CD4-positive, alpha-beta T cell (primary cell): Measurements from ENCODE around the gene EPHA1. TPM values are rescaled to one million over a fixed set of nuclear protein-coding genes. Genes with fewer than 3 reads are reported as not detected.
A peak's percentile ranks its signal among the peaks of the same experiment; 100 is the strongest.

Experiments used
- ATAC-seq: fragments of 200-7000 bp; cut with Tn5 transposase; one replicate; pipeline ENCODE4 v1.10.0; 2022; ENCODE audit warnings: mild to moderate bottlenecking; ENCODE audit not compliant: poor library complexity
- CTCF ChIA-PET: fragments of 350-600 bp; sonication (Branson Sonifier 250); formaldehyde crosslinking; loops from one replicate; lab custom pipeline; 2021; ENCODE audit warnings: antibody characterized with exemption, inconsistent platforms; lab: Charles Lee
- POLR2A ChIA-PET: fragments of 350-600 bp; sonication (Branson Sonifier 250); formaldehyde crosslinking; loops from one replicate; lab custom pipeline; 2021; ENCODE audit warnings: antibody characterized with exemption, inconsistent platforms; lab: Charles Lee
- DNase-seq, 14 experiments: peaks; one replicate each; pipeline ENCODE4 v3.0.0-alpha.2; 2013 to 2020; ENCODE audit warnings: mixed read lengths in 2 of 14
- H3K27ac ChIP-seq, 2 donors: one replicate each; pipeline versions ENCODE4 v1.5.1 to v1.7.0; 2013; ENCODE audit warnings: low read length in 2 of 2, low read depth in 1 of 2, mild to moderate bottlenecking in 1 of 2
- H3K27me3 ChIP-seq, 2 experiments: 1 replicate in 1 of 2; 2 replicates in 1 of 2; pipeline versions ENCODE4 v1.6.1 to v1.7.0; 2013; ENCODE audit warnings: low read length in 2 of 2, control low read depth in 1 of 2, mild to moderate bottlenecking in 1 of 2, moderate library complexity in 1 of 2; ENCODE audit not compliant: insufficient read depth in 2 of 2, control insufficient read depth in 1 of 2
- H3K36me3 ChIP-seq: one replicate; pipeline ENCODE4 v1.6.1; 2013; ENCODE audit warnings: low read length, control low read depth; ENCODE audit not compliant: insufficient read depth
- H3K4me1 ChIP-seq: one replicate; pipeline ENCODE4 v1.6.1; 2013; ENCODE audit warnings: low read length, control low read depth; ENCODE audit not compliant: insufficient read depth
- H3K4me3 ChIP-seq: one replicate; pipeline ENCODE4 v1.5.1; 2013; ENCODE audit warnings: mild to moderate bottlenecking, low read length, moderate library complexity
- H3K9me3 ChIP-seq, 2 experiments: 1 replicate in 1 of 2; 2 replicates in 1 of 2; pipeline versions ENCODE4 v1.6.1 to v1.7.0; 2013; ENCODE audit warnings: low read length in 2 of 2, mild to moderate bottlenecking in 2 of 2, control low read depth in 1 of 2, moderate library complexity in 1 of 2; ENCODE audit not compliant: control insufficient read depth in 1 of 2, insufficient read depth in 1 of 2
- H3K27ac Mint-ChIP-seq: one replicate; pipeline ENCODE4 v1.8.0; 2020; ENCODE audit warnings: mixed read lengths
- H3K27me3 Mint-ChIP-seq: one replicate; pipeline ENCODE4 v1.8.0; 2021; ENCODE audit warnings: mixed read lengths
- H3K36me3 Mint-ChIP-seq: one replicate; pipeline ENCODE4 v1.8.0; 2021; ENCODE audit warnings: low read depth, mixed read lengths
- H3K4me1 Mint-ChIP-seq: one replicate; pipeline ENCODE4 v1.8.0; 2021; ENCODE audit warnings: low read depth, mixed read lengths
- H3K4me3 Mint-ChIP-seq: one replicate; pipeline ENCODE4 v1.8.0; 2020; ENCODE audit warnings: mild to moderate bottlenecking, mixed read lengths
- H3K9me3 Mint-ChIP-seq: one replicate; pipeline ENCODE4 v1.8.0; 2020; ENCODE audit warnings: mixed read lengths
- intact Hi-C, 2 experiments: fragments of 100-400 bp; cut with DNase I in 1 of 2; cut with micrococcal nuclease in 1 of 2; formaldehyde crosslinking; loops; one replicate each; pipeline versions ENCODE4 v1.15.1 to v1.9.0; 2023 to 2025; cut with DNase I, micrococcal nuclease
- total RNA-seq, 174 experiments: library from RNA in 2 of 174; stranded (reverse) in 2 of 174; gene quantifications; one replicate each; pipeline ENCODE4 v1.2.3 and lab custom pipeline; 2021 to 2026
- TF ChIP-seq, protein P1 (sequence below): fragments of 200-600 bp; IDR thresholded peaks from one replicate; pipeline ENCODE4 v1.8.0; 2022; ENCODE audit warnings: antibody characterized with exemption, mild to moderate bottlenecking

The EPHA1 gene
- total RNA-seq, 2 experiments from 2014 or later, result 16.0 to 19.0 TPM

DNA sequence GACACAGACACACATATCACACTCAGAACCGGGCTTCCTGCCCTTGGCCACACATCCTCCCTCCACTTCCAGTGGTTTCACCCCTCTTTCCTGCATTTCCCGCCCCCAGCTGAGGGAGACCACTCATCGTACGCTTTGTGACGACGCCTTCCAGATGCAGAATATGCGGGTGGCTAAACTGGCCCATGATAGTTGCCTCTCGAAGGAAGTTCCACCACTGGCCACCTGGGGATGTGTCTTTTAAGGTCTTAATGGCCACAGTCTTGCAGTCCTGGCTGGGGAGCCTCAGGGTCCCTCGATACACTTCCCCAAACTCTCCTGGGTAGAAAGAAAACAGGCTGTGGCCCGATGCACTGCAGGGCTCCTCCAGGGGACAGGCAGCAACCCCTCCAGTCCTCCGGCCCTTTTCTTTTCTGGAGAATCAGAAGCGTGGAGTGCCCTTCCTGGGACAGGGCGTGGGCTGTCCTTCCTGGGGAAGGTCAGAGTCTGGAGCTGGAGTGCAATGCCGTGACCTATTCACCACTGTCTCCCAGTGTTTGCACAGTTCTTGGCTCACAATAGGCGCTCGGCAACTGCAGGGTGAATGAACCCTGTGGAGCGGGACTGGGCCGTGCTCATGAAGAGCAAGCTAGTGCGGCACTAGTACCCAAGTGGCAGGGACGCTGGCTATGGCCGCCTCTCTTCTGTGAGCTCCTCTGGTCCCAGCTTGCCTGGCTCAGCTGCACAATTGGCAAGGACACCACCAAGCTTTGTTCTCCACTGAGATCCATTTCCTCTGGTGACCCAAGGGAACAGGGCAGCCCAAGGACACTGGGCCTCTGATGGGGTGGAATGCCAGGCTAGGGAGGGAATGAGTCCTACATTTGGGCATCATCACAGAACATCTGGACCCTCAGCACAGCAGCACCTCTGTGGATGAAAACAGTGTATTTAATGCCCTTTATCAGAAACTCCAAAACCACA lies 13.2 kb downstream of the EPHA1 start:
- Histone ChIP-seq H3K9me3 (no peaks in the 10 kb centered on the region), H3K4me3 (no peak overlapping the region), H3K36me3 (peaks cover 80% of the 10 kb centered on the region), H3K27ac (no peak overlapping the region), H3K4me1 (peaks cover 9% of the 10 kb centered on the region), H3K27me3 (no peaks in the 10 kb centered on the region)
- ChIA-PET CTCF (interaction anchor here (1.7 kb wide), 1 partner anchor 15 kb away, joined by 9 read pairs; no protein-coding TSS in a partner anchor), POLR2A (interaction anchor here (1.7 to 2.1 kb wide), 2 partner anchors 9 to 12 kb away, joined by 6 to 7 read pairs; partner anchors contain the start of gene EPHA1)
- Mint-ChIP-seq H3K36me3 (peaks cover 93% of the 10 kb centered on the region), H3K9me3 (no peaks in the 10 kb centered on the region), H3K27ac (peak overlapping the region; percentile 66), H3K4me1 (peaks cover 9% of the 10 kb centered on the region), H3K4me3 (no peak overlapping the region), H3K27me3 (no peaks in the 10 kb centered on the region)
- DNase-seq, result no peak
- TF ChIP-seq, protein P1, sequence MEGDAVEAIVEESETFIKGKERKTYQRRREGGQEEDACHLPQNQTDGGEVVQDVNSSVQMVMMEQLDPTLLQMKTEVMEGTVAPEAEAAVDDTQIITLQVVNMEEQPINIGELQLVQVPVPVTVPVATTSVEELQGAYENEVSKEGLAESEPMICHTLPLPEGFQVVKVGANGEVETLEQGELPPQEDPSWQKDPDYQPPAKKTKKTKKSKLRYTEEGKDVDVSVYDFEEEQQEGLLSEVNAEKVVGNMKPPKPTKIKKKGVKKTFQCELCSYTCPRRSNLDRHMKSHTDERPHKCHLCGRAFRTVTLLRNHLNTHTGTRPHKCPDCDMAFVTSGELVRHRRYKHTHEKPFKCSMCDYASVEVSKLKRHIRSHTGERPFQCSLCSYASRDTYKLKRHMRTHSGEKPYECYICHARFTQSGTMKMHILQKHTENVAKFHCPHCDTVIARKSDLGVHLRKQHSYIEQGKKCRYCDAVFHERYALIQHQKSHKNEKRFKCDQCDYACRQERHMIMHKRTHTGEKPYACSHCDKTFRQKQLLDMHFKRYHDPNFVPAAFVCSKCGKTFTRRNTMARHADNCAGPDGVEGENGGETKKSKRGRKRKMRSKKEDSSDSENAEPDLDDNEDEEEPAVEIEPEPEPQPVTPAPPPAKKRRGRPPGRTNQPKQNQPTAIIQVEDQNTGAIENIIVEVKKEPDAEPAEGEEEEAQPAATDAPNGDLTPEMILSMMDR, result no peak
- intact Hi-C loops, result no loop called here
- no peak for ATAC-seq

DNA sequence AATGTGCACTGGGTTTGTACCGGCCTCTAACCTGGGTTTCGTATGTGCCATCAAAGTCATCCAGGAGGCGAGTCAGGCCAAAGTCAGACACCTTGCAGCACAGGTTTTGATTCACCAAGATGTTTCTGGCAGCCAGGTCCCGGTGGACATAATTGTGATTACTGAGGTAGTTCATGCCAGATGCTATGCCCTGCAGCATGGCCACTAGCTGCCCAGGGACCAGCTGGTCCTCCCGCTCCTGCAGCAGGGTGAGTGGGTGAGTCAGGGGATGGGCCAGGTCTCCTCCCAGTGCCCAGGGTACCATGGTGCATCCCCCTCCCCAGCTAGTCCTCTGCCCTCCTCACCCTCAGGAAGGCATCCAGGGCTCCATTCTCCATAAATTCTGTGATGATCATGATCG lies 13.9 kb downstream of the EPHA1 start:
- H3K27ac ChIP-seq, result no peak overlapping the region
- peaks cover 80% of the 10 kb centered on the region for H3K36me3 ChIP-seq
- no peaks in the 10 kb centered on the region for H3K9me3 Mint-ChIP-seq
- TF ChIP-seq, protein P1, result no peak
- ChIA-PET CTCF (interaction anchor here (1.7 kb wide), 1 partner anchor 14 kb away, joined by 9 read pairs; no protein-coding TSS in a partner anchor), POLR2A (interaction anchor here (1.7 to 2.1 kb wide), 2 partner anchors 8 to 13 kb away, joined by 6 to 7 read pairs; partner anchors contain the start of gene EPHA1)
- H3K4me3 Mint-ChIP-seq, result no peak overlapping the region
- no peaks in the 10 kb centered on the region for H3K27me3 ChIP-seq
- DNase-seq (no peak), ATAC-seq (no peak)
- H3K4me1 ChIP-seq, result peaks cover 9% of the 10 kb centered on the region
- no peak overlapping the region for H3K4me3 ChIP-seq
- H3K27ac Mint-ChIP-seq, result peak overlapping the region; percentile 66
- no peaks in the 10 kb centered on the region for H3K27me3 Mint-ChIP-seq
- peaks cover 13% of the 10 kb centered on the region for H3K4me1 Mint-ChIP-seq
- intact Hi-C loops, result no loop called here
- H3K9me3 ChIP-seq, result no peaks in the 10 kb centered on the region
- H3K36me3 Mint-ChIP-seq, result peaks cover 93% of the 10 kb centered on the region

DNA sequence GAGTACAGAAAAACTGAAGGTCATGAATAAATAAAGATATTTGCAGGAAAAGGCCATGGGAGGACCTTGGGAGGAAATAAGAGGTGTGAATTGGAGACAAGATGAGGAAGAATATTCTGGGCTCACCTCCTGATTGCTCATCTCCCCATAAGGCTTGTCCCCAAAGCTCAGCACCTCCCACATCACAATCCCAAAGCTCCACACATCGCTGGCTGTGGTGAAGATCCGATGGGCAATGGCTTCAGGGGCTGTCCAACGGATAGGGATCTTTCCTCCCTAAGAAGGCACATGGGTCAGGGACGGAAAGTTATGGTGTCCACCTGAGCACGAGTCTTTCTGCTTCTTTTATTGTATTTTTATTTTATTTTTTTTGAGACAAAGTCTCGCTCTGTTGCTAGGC lies 14.6 kb downstream of the EPHA1 start:
- H3K36me3 Mint-ChIP-seq, result peaks cover 95% of the 10 kb centered on the region
- peaks cover 17% of the 10 kb centered on the region for H3K4me1 Mint-ChIP-seq
- ChIA-PET CTCF (no interaction called here), POLR2A (interaction anchor here (1.0 to 2.1 kb wide), 5 partner anchors 8 to 14 kb away, joined by 5 to 10 read pairs (median 6); no protein-coding TSS in a partner anchor)
- H3K27me3 Mint-ChIP-seq, result no peaks in the 10 kb centered on the region
- no peak overlapping the region for H3K4me3 Mint-ChIP-seq
- intact Hi-C loops, result no loop called here
- H3K9me3 Mint-ChIP-seq, result no peaks in the 10 kb centered on the region
- H3K27ac ChIP-seq, result no peak overlapping the region
- H3K4me3 ChIP-seq, result no peak overlapping the region
- no peak for DNase-seq
- H3K9me3 ChIP-seq, result no peaks in the 10 kb centered on the region
- ATAC-seq, result no peak
- H3K4me1 ChIP-seq, result peaks cover 12% of the 10 kb centered on the region
- H3K27ac Mint-ChIP-seq, result peak overlapping the region; percentile 30
- peaks cover 80% of the 10 kb centered on the region for H3K36me3 ChIP-seq
- H3K27me3 ChIP-seq, result no peaks in the 10 kb centered on the region
- TF ChIP-seq, protein P1, result no peak
